Measurements from ENCODE around the gene BST1. TPM values are rescaled to one million over a fixed set of nuclear protein-coding genes. Genes with fewer than 3 reads are reported as not detected.
A peak's percentile ranks its signal among the peaks of the same experiment; 100 is the strongest.

Gene BST1
- total and polyA plus RNA-seq, 10 of the 15 experiments (the other 5 are each of a cell fraction or from before 2014, with no cell fraction given): 0.04 to 0.42 (median 0.11) TPM; not detected in 1

GRCh38 chr4:15756361-15756861 lies 53.5 kb downstream of the BST1 start:
- 2% methylated on average over 6 of the region's 6 CpGs for WGBS (ENCODE audit: insufficient coverage, insufficient replicate concordance, low lambda C conversion rate, missing lambda C conversion rate)
- H3K4me2 ChIP-seq (ENCODE audit: control insufficient read depth, insufficient read depth): peak overlapping the region; percentile 66
- peaks cover 18% of the 10 kb centered on the region for H3K4me1 ChIP-seq (ENCODE audit: control insufficient read depth, insufficient read depth, low read length)
- TF ChIP-seq MLLT1 (IDR thresholded peaks at IDR 0.05) (0 out of 2 replicates have a peak, but pooled peaks have one; percentile 31), CREB1 (IDR thresholded peaks at IDR 0.05; ENCODE audit: low read depth) (no peak), DPF2 (IDR thresholded peaks at IDR 0.05) (0 out of 2 replicates have a peak, but pooled peaks have one; percentile 41), NR2F1 (conservative IDR thresholded peaks at IDR 0.05) (peak; percentile 61), IRF4 (IDR thresholded peaks at IDR 0.05; ENCODE audit: low read depth, low read length) (0 out of 2 replicates have a peak, but pooled peaks have one; percentile 40), BHLHE40 (IDR thresholded peaks at IDR 0.05; ENCODE audit: borderline replicate concordance in 1 of 2, low read depth in 2 of 2, low read length in 1 of 2) (no peak), BCL11A (IDR thresholded peaks at IDR 0.05; ENCODE audit: low read depth, low read length) (no peak), IKZF2 (IDR thresholded peaks at IDR 0.05) (peak in 1 of 2 experiments; percentile 38; a peak in 1 of 4 replicates), RUNX3 (IDR thresholded peaks at IDR 0.05; ENCODE audit: low read length) (peak; percentile 88), PAX8 (IDR thresholded peaks at IDR 0.05) (no peak), MTA2 (IDR thresholded peaks at IDR 0.05; ENCODE audit: low read depth) (peak; percentile 36; the same call in 1 of the 2 replicates), RB1 (IDR thresholded peaks at IDR 0.05; ENCODE audit: borderline replicate concordance) (no peak), CREM (IDR thresholded peaks at IDR 0.05; ENCODE audit: low read depth) (peak; percentile 30; the same call in 1 of the 2 replicates), SMC3 (IDR thresholded peaks at IDR 0.05; ENCODE audit: borderline replicate concordance, low read length) (peak; percentile 10; the same call in 1 of the 2 replicates), CTCF (IDR thresholded peaks at IDR 0.05 in 2 of 3, conservative IDR thresholded peaks at IDR 0.05 in 1 of 3; ENCODE audit: control insufficient read depth in 2 of 3, extremely low read depth in 1 of 3, insufficient read depth in 1 of 3, low read depth in 3 of 3, low read length in 3 of 3) (peak; percentile 35 to 67 (median 58); a peak in 5 of 6 replicates), LARP7 (IDR thresholded peaks at IDR 0.05) (no peak), RAD21 (IDR thresholded peaks at IDR 0.05; ENCODE audit: insufficient read depth, low read depth, low read length) (0 out of 2 replicates have a peak, but pooled peaks have one; percentile 9), CBFB (IDR thresholded peaks at IDR 0.05; ENCODE audit: low read depth) (no peak)
- ChIA-PET CTCF (interaction anchor here (0.7 to 4.4 kb wide), 26 partner anchors 10 to 277 kb away, joined by 3 to 34 read pairs (median 6); partner anchors contain the start of gene FAM200B), RAD21 (ENCODE audit: unreplicated experiment) (interaction anchor here (0.7 to 3.0 kb wide), 11 partner anchors 10 to 134 kb away, joined by 3 to 30 read pairs (median 8); partner anchors contain the start of gene CD38), POLR2A (interaction anchor here (0.8 to 2.7 kb wide), 7 partner anchors 11 to 30 kb away, joined by 3 to 19 read pairs (median 4); no protein-coding TSS in a partner anchor), SMC1A (ENCODE audit: uncharacterized antibody, unreplicated experiment) (interaction anchor here (0.6 to 6.2 kb wide), 20 partner anchors 9 to 242 kb away, joined by 3 to 83 read pairs (median 4); partner anchors contain the start of gene FAM200B)
- no peaks in the 10 kb centered on the region for H3K36me3 ChIP-seq (ENCODE audit: control insufficient read depth in 2 of 2, insufficient read depth in 2 of 2, low read length in 1 of 2)
- in situ Hi-C loops (cut with MboI) (no loop called here), intact Hi-C loops (cut with micrococcal nuclease; ENCODE audit: unreplicated experiment) (loop anchor here (2.0 kb wide), 1 partner anchor 22 kb away; the partner anchor contains the start of gene CD38)
- H3K9ac ChIP-seq (ENCODE audit: control insufficient read depth, insufficient read depth, low read length): 0 out of 2 replicates have a peak overlapping the region, but pooled peaks have one; percentile 16
- H3K4me3 ChIP-seq: 0 out of 2 replicates have a peak overlapping the region, but pooled peaks have one; percentile 18
- no peaks in the 10 kb centered on the region for H4K20me1 ChIP-seq (ENCODE audit: control insufficient read depth, insufficient read depth)
- H2AFZ ChIP-seq (ENCODE audit: control insufficient read depth, low read depth, low read length): peak overlapping the region; percentile 16
- FAIRE-seq (peak; percentile 23), ATAC-seq (peak; percentile 95), DNase-seq (ENCODE audit: low read depth, low spot score) (peak; percentile 66)
- no peaks in the 10 kb centered on the region for H3K27me3 ChIP-seq (replicated peaks in 1 of 2; ENCODE audit: control insufficient read depth in 2 of 2, insufficient read depth in 2 of 2, low read length in 1 of 2)
- H3K9me3 ChIP-seq (replicated peaks; ENCODE audit: control insufficient read depth, insufficient read depth, low read length): no peaks in the 10 kb centered on the region; the same call in 2 of the 3 replicates
- no peaks in the 10 kb centered on the region for H3K79me2 ChIP-seq (ENCODE audit: control insufficient read depth, insufficient read depth, low read length)
- BruUV-seq (replicated peaks): no TSS peak
- H3K27ac ChIP-seq (ENCODE audit: control insufficient read depth, insufficient read depth): no peak overlapping the region
